HTERT RPE-1 (cell line): Measurements from ENCODE around the gene MGMT.

Experiments used
- in situ Hi-C: fragments of 300-500 bp; cut with MboI; formaldehyde crosslinking; loops from 4 replicates; pipeline ENCODE4 v1.14.3; 2020; ENCODE audit warnings: low sequenced_read_pairs

The MGMT gene

GRCh38 chr10:129814681-129815646 lies 347.9 kb downstream of the MGMT start:
- in situ Hi-C loops, result no loop called here

GRCh38 chr10:129815898-129816655 lies 349.0 kb downstream of the MGMT start:
- in situ Hi-C loops, result no loop called here

- in situ Hi-C loops, result no loop called here
Measured at GRCh38 chr10:129816656-129817045, 349.6 kb downstream of the MGMT start.
